B cell (primary cell): ENCODE measurements around the gene GTF3A. TPM values are rescaled to one million over a fixed set of nuclear protein-coding genes. Genes with fewer than 3 reads are reported as not detected.

Experiments used
- ATAC-seq: fragments of 200-7000 bp; cut with Tn5 transposase; one replicate; pipeline ENCODE4 v1.10.0; 2021; ENCODE audit warnings: low read depth, mild to moderate bottlenecking, moderate number of reproducible peaks, moderate library complexity
- CTCF ChIA-PET: fragments of 350-600 bp; sonication (Branson Sonifier 250); formaldehyde crosslinking; loops from one replicate; lab custom pipeline; 2021; ENCODE audit warnings: antibody characterized with exemption, inconsistent platforms; lab: Charles Lee
- POLR2A ChIA-PET: fragments of 350-600 bp; sonication (Branson Sonifier 250); formaldehyde crosslinking; loops from one replicate; lab custom pipeline; 2021; ENCODE audit warnings: antibody characterized with exemption; lab: Charles Lee
- DNase-seq: peaks from one replicate; pipeline ENCODE4 v3.0.0; 2013
- H2AFZ ChIP-seq: 2 replicates; pipeline ENCODE4 v1.6.1; 2012; ENCODE audit warnings: mild to moderate bottlenecking, low read depth, low read length; ENCODE audit not compliant: insufficient read depth, poor library complexity, severe bottlenecking
- H3K27ac ChIP-seq, 2 donors: 1 replicate in 1 of 2; 2 replicates in 1 of 2; pipeline ENCODE4 v1.5.1; 2012 to 2013; ENCODE audit warnings: low read length in 2 of 2, mild to moderate bottlenecking in 2 of 2, moderate library complexity in 1 of 2
- H3K27me3 ChIP-seq, 4 experiments: fragments of 200-600 bp in 1 of 4; sonication (generic) in 1 of 4; replicated peaks in 1 of 4; 1 replicate in 2 of 4; 2 replicates in 2 of 4; pipeline versions ENCODE4 v1.6.1 to v1.7.0; 2013 to 2016; ENCODE audit warnings: low read length in 3 of 4, mild to moderate bottlenecking in 2 of 4, mixed read lengths in 1 of 4, moderate library complexity in 1 of 4; ENCODE audit not compliant: insufficient read depth in 4 of 4, control insufficient read depth in 3 of 4; ENCODE audit errors: control extremely low read depth in 1 of 4
- H3K36me3 ChIP-seq, 2 experiments: replicated peaks in 1 of 2; 1 replicate in 1 of 2; 2 replicates in 1 of 2; pipeline versions ENCODE4 v1.6.1 to v1.7.1; 2013; ENCODE audit warnings: low read length in 1 of 2; ENCODE audit not compliant: insufficient read depth in 2 of 2, control insufficient read depth in 1 of 2; ENCODE audit errors: control extremely low read depth in 1 of 2, extremely low read depth in 1 of 2
- H3K4me1 ChIP-seq, 2 donors: fragments of 200-600 bp in 1 of 2; sonication (generic) in 1 of 2; 1 replicate in 1 of 2; 2 replicates in 1 of 2; pipeline versions ENCODE4 v1.5.1 to v1.6.1; 2013 to 2017; ENCODE audit warnings: low read length in 2 of 2; ENCODE audit not compliant: control insufficient read depth in 2 of 2, insufficient read depth in 2 of 2
- H3K4me2 ChIP-seq: replicated peaks from 2 replicates; pipeline ENCODE3; 2012; ENCODE audit warnings: mild to moderate bottlenecking, low read depth, low read length; ENCODE audit not compliant: poor library complexity, severe bottlenecking
- H3K4me3 ChIP-seq, 5 experiments: fragments of 200-600 bp in 1 of 5; sonication (generic) in 1 of 5; 1 replicate in 3 of 5; 2 replicates in 2 of 5; pipeline versions ENCODE4 v1.5.1 to v1.7.0; 2011 to 2016; ENCODE audit warnings: low read length in 4 of 5, mild to moderate bottlenecking in 4 of 5, low read depth in 2 of 5, control low read depth in 1 of 5, moderate library complexity in 1 of 5; ENCODE audit not compliant: insufficient read depth in 1 of 5; ENCODE audit errors: control extremely low read depth in 1 of 5, extremely low read depth in 1 of 5
- H3K79me2 ChIP-seq: fragments of 200-600 bp; sonication (generic); one replicate; pipeline ENCODE4 v1.6.0; 2016; ENCODE audit warnings: low read length; ENCODE audit not compliant: control insufficient read depth, insufficient read depth
- H3K9ac ChIP-seq: fragments of 200-600 bp; sonication (generic); 2 replicates; pipeline ENCODE4 v1.6.1; 2017; ENCODE audit warnings: mild to moderate bottlenecking, low read length, moderate library complexity
- H3K9me3 ChIP-seq, 3 donors: one replicate each; pipeline versions ENCODE4 v1.6.1 to v1.7.1; 2013; ENCODE audit warnings: low read length in 2 of 3; ENCODE audit not compliant: control insufficient read depth in 2 of 3, insufficient read depth in 1 of 3; ENCODE audit errors: control extremely low read depth in 1 of 3
- H4K20me1 ChIP-seq: 2 replicates; pipeline ENCODE4 v1.6.0; 2012; ENCODE audit warnings: mild to moderate bottlenecking, low read length; ENCODE audit not compliant: insufficient read depth, control insufficient read depth, poor library complexity, severe bottlenecking
- H3K27ac Mint-ChIP-seq: one replicate; pipeline ENCODE4 v1.8.0; 2021; ENCODE audit warnings: mixed read lengths
- H3K27me3 Mint-ChIP-seq: one replicate; pipeline ENCODE4 v1.8.0; 2021; ENCODE audit warnings: mixed read lengths
- H3K4me1 Mint-ChIP-seq: one replicate; pipeline ENCODE4 v1.8.0; 2021; ENCODE audit warnings: mixed read lengths
- H3K4me3 Mint-ChIP-seq: one replicate; pipeline ENCODE4 v1.8.0; 2021; ENCODE audit warnings: mixed read lengths
- H3K9me3 Mint-ChIP-seq: one replicate; pipeline ENCODE4 v1.8.0; 2022; ENCODE audit warnings: mixed read lengths; ENCODE audit not compliant: insufficient read depth
- CTCF ChIP-seq: fragments of 200-600 bp; IDR thresholded peaks from one replicate; pipeline ENCODE4 v1.8.0; 2022; ENCODE audit warnings: antibody characterized with exemption, mild to moderate bottlenecking
- WGBS: methylation state at CpG from one replicate; pipeline ENCODE4 v1.1.5; 2013; ENCODE audit warnings: missing lambda C conversion rate; ENCODE audit not compliant: insufficient coverage; 5-methylcytosine and 5-hydroxymethylcytosine counted together
- intact Hi-C: fragments of 100-400 bp; cut with micrococcal nuclease; formaldehyde crosslinking; loops from one replicate; pipeline ENCODE4 v1.10.0; 2022
- polyA plus RNA-seq: library from polyadenylated mRNA; depleted of rRNA; stranded (reverse); fragments of >200 nt; gene quantifications from 2 replicates; pipeline ENCODE4 v1.2.3, GENCODE V29; 2012
- small RNA-seq: library from RNA; depleted of rRNA; stranded (forward); fragments of <200 nt; gene quantifications from one replicate; pipeline ENCODE3, GENCODE V24; 2012; ENCODE audit warnings: low replicate concordance, low read depth; ENCODE audit not compliant: insufficient read length
- total RNA-seq, 2 donors: library from RNA; stranded (reverse); fragments of 120-200 nt in 1 of 2; gene quantifications; 1 replicate in 1 of 2; 2 replicates in 1 of 2; pipeline versions ENCODE4 v1.2.3 to v1.2.4, GENCODE V29; 2013 to 2022

Gene GTF3A
- total and polyA plus RNA-seq, 2 donors (not counting 1 experiment from before 2014, with no cell fraction given), result 122 to 169 TPM

GRCh38 chr13:27483421-27483820, 59.0 kb downstream of the GTF3A start:
- peaks cover 4 to 25% (median 20%) of the 10 kb centered on the region in 3 donors for H3K9me3 ChIP-seq
- DNase-seq, result no peak
- 98% methylated on average over 10 of the region's 11 CpGs for WGBS
- H3K4me2 ChIP-seq, result peak overlapping the region; percentile 68
- peaks cover 36 to 42% of the 10 kb centered on the region in 2 donors for H3K4me1 ChIP-seq
- peak overlapping the region; percentile 61 for H2AFZ ChIP-seq
- no peaks in the 10 kb centered on the region for H3K27me3 Mint-ChIP-seq
- H3K27ac Mint-ChIP-seq, result peak overlapping the region; percentile 93
- H3K4me3 Mint-ChIP-seq, result peak overlapping the region; percentile 81
- ChIA-PET POLR2A (interaction anchor here (0.8 to 1.8 kb wide), 4 partner anchors 32 to 138 kb away, joined by 3 to 7 read pairs (median 4); partner anchors contain the start of genes GTF3A and MTIF3), CTCF (interaction anchor here (0.9 to 1.8 kb wide), 5 partner anchors 20 to 343 kb away, joined by 3 to 6 read pairs (median 3); no protein-coding TSS in a partner anchor)
- intact Hi-C loops, result loop anchor here (1.0 kb wide), 5 partner anchors 28 to 232 kb away; partner anchors contain the start of genes MTIF3, POLR1D and RPL21
- peak overlapping the region in 2 of 5 experiments; percentile 7 to 43 for H3K4me3 ChIP-seq
- H3K27me3 ChIP-seq, result no peaks in the 10 kb centered on the region
- H3K9ac ChIP-seq, result peak overlapping the region; percentile 3
- peak overlapping the region; percentile 71 to 82 for H3K27ac ChIP-seq
- ATAC-seq, result no peak
- H3K36me3 ChIP-seq, result no peaks in the 10 kb centered on the region
- peaks cover 37% of the 10 kb centered on the region for H3K4me1 Mint-ChIP-seq
- no peaks in the 10 kb centered on the region for H3K9me3 Mint-ChIP-seq
- TF ChIP-seq CTCF, result no peak
- no peaks in the 10 kb centered on the region for H3K79me2 ChIP-seq
- no peaks in the 10 kb centered on the region for H4K20me1 ChIP-seq

Small RNA genes within 50 kb of the gene (small RNA-seq; reads per million reads assigned to genes)
- gene RNY1P1, result not detected

Other genes with a start within 250 kb of the GTF3A start
- 1,840 and 1,937 TPM in 2 replicates for gene RPL21, start 173.1 kb upstream of the GTF3A start, total RNA-seq
- gene RPL21, start 173.1 kb upstream of the GTF3A start, polyA plus RNA-seq, result 1,995 and 2,245 TPM in 2 replicates
- 0.89 and 1.0 TPM in 2 replicates for gene RASL11A, start 153.8 kb upstream of the GTF3A start, total RNA-seq
- 3.1 and 4.8 TPM in 2 replicates for gene RASL11A, start 153.8 kb upstream of the GTF3A start, polyA plus RNA-seq
- gene MTIF3, start 25.9 kb downstream of the GTF3A start, total RNA-seq, result 78.1 and 86.8 TPM in 2 replicates
- gene MTIF3, start 25.9 kb downstream of the GTF3A start, polyA plus RNA-seq, result 94.8 and 171 TPM in 2 replicates
- gene LNX2, start 195.9 kb downstream of the GTF3A start, total RNA-seq, result 10.0 and 10.9 TPM in 2 replicates
- 2.9 and 3.7 TPM in 2 replicates for gene LNX2, start 195.9 kb downstream of the GTF3A start, polyA plus RNA-seq
- 129 and 130 TPM in 2 replicates for gene POLR1D, start 197.3 kb downstream of the GTF3A start, total RNA-seq
- gene POLR1D, start 197.3 kb downstream of the GTF3A start, polyA plus RNA-seq, result 144 and 175 TPM in 2 replicates